ENCODE results near the gene SKP2. TPM values are rescaled to one million over a fixed set of nuclear protein-coding genes. Genes with fewer than 3 reads are reported as not detected.
"Not testable (repeated sequence)": the region's sequence is repeated elsewhere in the genome, so short reads cannot be mapped to it uniquely, and the experiment has no call there.

Gene SKP2
- total RNA-seq, 4 donors from 2014 or later = 12.0 to 20.1 (median 14.7) TPM

DNA sequence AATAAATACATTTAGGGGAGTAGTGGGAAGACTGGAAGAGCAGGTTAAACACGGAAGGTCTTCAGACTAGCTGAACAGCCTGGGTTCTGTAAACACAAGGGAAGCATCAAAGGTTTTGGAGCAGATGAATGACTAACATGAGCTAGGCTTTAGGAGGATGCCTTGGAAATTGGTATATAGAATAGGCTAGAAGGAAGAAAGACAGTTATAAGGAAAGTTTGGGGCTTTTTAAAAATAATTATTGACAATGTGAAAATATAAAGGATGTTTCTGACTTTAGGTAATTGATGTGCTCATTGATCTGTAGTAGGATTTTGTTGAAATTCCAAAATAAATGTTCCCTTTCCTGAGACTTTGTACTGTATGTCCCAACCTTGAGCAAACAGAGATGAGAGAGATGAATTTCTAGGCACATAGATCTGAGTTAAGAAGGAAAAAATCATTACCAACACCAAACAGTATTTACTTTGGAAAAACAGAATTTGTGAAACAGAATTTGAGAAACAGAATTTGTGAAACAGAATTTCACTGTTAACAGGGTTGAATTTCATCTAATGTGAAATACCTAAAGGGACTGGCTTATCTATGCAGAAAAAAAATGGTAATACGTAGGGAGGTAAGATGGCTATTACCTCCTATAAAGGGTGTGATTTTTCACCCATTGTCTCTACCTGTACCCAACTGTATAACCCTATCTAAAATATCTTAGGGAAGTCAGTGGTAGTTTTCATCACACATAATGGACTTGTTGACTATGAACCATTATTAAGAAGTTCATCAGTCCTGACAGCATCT lies 28.8 kb downstream of the SKP2 start:
- peaks cover 0 to 3% (median 0%) of the 10 kb centered on the region in 4 donors for H3K9me3 ChIP-seq
- H3K4me3 ChIP-seq = no peak overlapping the region
- H3K27ac ChIP-seq = no peak overlapping the region
- 89 to 92% methylated on average over 2 of the region's 2 CpGs for WGBS, 2 donors
- H3K4me1 ChIP-seq = no peaks in the 10 kb centered on the region
- no peak for TF ChIP-seq EP300 (IDR thresholded peaks at IDR 0.05)
- TF ChIP-seq, protein P1, sequence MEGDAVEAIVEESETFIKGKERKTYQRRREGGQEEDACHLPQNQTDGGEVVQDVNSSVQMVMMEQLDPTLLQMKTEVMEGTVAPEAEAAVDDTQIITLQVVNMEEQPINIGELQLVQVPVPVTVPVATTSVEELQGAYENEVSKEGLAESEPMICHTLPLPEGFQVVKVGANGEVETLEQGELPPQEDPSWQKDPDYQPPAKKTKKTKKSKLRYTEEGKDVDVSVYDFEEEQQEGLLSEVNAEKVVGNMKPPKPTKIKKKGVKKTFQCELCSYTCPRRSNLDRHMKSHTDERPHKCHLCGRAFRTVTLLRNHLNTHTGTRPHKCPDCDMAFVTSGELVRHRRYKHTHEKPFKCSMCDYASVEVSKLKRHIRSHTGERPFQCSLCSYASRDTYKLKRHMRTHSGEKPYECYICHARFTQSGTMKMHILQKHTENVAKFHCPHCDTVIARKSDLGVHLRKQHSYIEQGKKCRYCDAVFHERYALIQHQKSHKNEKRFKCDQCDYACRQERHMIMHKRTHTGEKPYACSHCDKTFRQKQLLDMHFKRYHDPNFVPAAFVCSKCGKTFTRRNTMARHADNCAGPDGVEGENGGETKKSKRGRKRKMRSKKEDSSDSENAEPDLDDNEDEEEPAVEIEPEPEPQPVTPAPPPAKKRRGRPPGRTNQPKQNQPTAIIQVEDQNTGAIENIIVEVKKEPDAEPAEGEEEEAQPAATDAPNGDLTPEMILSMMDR (IDR thresholded peaks at IDR 0.05) = no peak
- TF ChIP-seq POLR2A (IDR thresholded peaks at IDR 0.05) = no peak
- no peaks in the 10 kb centered on the region for H3K27me3 ChIP-seq
- H3K36me3 ChIP-seq = peaks cover 0 to 77% (median 3%) of the 10 kb centered on the region in 3 donors
- no peak for DNase-seq (ENCODE audit: low spot score in 2 of 2)

DNA sequence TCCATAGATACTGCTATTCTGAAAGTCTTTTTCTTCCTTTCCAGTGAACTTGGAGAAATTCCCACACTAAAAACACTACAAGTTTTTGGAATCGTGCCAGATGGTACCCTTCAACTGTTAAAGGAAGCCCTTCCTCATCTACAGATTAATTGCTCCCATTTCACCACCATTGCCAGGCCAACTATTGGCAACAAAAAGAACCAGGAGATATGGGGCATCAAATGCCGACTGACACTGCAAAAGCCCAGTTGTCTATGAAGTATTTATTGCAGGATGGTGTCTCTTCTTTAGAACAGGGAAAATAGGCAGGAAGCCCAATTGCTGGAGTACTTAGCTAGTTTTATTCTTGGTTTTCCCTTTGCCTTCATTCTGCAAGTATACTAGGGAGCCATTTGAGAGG lies 29.9 kb downstream of the SKP2 start:
- H3K27ac ChIP-seq = no peak overlapping the region
- H3K27me3 ChIP-seq = no peaks in the 10 kb centered on the region
- WGBS, 2 donors = 81 to 85% methylated on average over 2 of the region's 2 CpGs
- H3K4me3 ChIP-seq = no peak overlapping the region
- H3K36me3 ChIP-seq = peaks cover 0 to 83% (median 3%) of the 10 kb centered on the region in 3 donors
- no peak for DNase-seq (ENCODE audit: low spot score in 2 of 2)
- TF ChIP-seq EP300 (IDR thresholded peaks at IDR 0.05) = no peak
- no peaks in the 10 kb centered on the region for H3K4me1 ChIP-seq
- H3K9me3 ChIP-seq = peaks cover 0 to 3% (median 0%) of the 10 kb centered on the region in 4 donors

DNA sequence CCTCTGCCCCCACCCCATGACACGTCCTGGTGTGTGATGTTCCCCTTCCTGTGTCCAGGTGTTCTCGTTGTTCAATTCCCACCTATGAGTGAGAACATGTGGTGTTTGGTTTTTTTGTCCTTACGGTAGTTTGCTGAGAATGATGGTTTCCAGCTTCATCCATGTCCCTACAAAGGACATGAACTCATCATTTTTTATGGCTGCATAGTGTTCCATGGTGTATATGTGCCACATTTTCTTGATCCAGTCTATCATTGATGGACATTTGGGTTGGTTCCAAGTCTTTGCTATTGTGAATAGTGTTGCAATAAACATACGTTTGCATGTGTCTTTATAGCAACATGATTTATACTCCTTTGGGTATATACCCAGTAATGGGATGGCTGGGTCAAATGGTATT lies 32.5 kb downstream of the SKP2 start:
- H3K27me3 ChIP-seq; H3K4me1 ChIP-seq; DNase-seq (ENCODE audit: low spot score in 2 of 2); H3K4me3 ChIP-seq; H3K27ac ChIP-seq: not testable (repeated sequence)
- H3K9me3 ChIP-seq = peaks cover 0 to 18% (median 0%) of the 10 kb centered on the region in 4 donors
- peaks cover 0 to 89% (median 3%) of the 10 kb centered on the region in 3 donors for H3K36me3 ChIP-seq
- WGBS, 2 donors = 75 to 96% methylated on average over 3 to 4 of the region's 4 CpGs

DNA sequence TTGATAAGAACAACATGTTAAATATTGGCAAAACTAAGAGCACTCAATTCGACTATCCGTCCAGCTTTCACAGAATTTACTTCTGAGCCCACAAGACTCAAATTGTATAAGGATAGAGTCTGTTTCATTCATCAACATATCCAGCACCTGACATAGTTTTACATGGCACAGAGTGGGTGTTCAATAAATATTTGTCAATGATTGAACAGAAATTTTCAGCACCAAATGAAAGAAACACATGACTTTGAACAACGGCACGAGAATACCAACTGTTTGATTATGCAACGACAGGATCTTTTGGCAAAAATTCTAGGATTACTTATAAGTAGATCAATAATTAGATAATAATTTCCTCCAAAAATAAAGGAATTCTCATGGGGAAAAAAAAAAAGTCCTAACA lies 41.8 kb downstream of the SKP2 start:
- no peak for DNase-seq (ENCODE audit: low spot score in 2 of 2)
- TF ChIP-seq, protein P1 (IDR thresholded peaks at IDR 0.05) = no peak
- TF ChIP-seq POLR2A (IDR thresholded peaks at IDR 0.05) (no peak), EP300 (IDR thresholded peaks at IDR 0.05) (no peak)
- Histone ChIP-seq H3K27me3 (no peaks in the 10 kb centered on the region), H3K4me1 (no peaks in the 10 kb centered on the region), H3K9me3 (peaks cover 0 to 17% (median 0%) of the 10 kb centered on the region in 4 donors), H3K4me3 (no peak overlapping the region), H3K27ac (no peak overlapping the region), H3K36me3 (peaks cover 4 to 94% (median 11%) of the 10 kb centered on the region in 3 donors)
- WGBS, 2 donors = 94 to 98% methylated on average over 5 of the region's 5 CpGs

DNA sequence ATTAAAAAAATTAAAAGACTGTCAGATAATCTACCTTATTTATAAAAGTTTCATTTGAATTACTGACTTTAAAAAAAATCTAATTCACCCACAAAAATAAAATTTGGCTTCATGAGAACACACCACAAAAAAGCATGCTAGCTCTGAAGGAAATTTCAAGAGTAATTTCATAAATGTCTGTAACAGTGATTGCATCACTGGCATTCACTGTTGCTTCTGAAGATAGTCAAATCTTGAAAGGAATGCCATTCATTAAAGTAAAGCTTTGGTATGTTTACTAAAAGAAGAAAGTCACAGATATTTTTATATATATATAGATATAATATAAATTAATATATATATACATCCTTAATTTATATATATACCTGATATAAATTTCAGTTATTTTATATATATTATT lies 46.4 kb downstream of the SKP2 start:
- H3K9me3 ChIP-seq = no peaks in the 10 kb centered on the region
- H3K27ac ChIP-seq = no peak overlapping the region
- peaks cover 4 to 86% (median 11%) of the 10 kb centered on the region in 3 donors for H3K36me3 ChIP-seq
- DNase-seq (ENCODE audit: low spot score in 2 of 2) = no peak
- no peak for TF ChIP-seq POLR2A (IDR thresholded peaks at IDR 0.05)
- H3K4me1 ChIP-seq = no peaks in the 10 kb centered on the region
- H3K27me3 ChIP-seq = no peaks in the 10 kb centered on the region
- H3K4me3 ChIP-seq = no peak overlapping the region

DNA sequence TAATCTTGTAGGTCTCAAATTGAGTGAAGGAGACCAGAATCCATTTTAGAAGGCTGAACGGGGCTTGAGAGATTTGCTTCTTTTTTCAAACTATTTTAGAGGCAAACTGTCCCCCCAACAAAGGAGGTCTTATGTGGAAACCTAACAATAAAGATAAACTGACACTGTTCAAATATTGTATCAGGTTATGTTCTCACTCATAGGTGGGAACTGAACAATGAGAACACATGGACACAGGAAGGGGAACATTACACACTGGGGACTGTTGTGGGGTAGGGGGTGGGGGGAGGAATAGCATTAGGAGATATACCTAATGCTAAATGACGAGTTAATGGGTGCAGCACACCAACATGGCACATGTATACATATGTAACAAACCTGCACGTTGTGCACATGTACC lies 46.9 kb downstream of the SKP2 start:
- H3K36me3 ChIP-seq = peaks cover 4 to 87% (median 11%) of the 10 kb centered on the region in 3 donors
- H3K4me1 ChIP-seq; H3K27me3 ChIP-seq; H3K9me3 ChIP-seq; DNase-seq (ENCODE audit: low spot score in 2 of 2); H3K27ac ChIP-seq; H3K4me3 ChIP-seq: not testable (repeated sequence)
- WGBS, 2 donors = 79 to 84% methylated on average over 3 of the region's 3 CpGs

DNA sequence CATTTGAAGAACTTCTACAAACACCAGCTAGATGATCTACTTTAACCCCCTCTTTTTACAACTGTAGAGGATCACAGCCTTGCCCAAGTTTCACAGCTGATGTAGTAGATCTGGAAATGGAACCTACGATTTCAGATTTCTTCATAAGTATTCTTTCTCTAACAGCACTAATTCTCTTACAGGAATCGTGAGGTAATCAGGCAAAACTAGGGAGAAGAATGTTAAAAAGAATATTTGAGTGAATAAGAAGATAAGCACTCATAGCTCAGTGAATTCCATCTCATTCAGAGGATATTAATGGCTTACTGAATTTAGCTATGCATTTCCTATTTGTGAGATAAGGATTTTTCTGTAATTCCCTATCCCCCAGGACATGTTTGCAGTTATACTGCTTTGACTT lies 47.7 kb downstream of the SKP2 start:
- Histone ChIP-seq H3K4me1 (no peaks in the 10 kb centered on the region), H3K27me3 (no peaks in the 10 kb centered on the region), H3K27ac (no peak overlapping the region), H3K4me3 (no peak overlapping the region), H3K36me3 (peaks cover 4 to 80% (median 11%) of the 10 kb centered on the region in 3 donors), H3K9me3 (no peaks in the 10 kb centered on the region)
- DNase-seq (ENCODE audit: low spot score in 2 of 2) = no peak
- TF ChIP-seq EP300 (IDR thresholded peaks at IDR 0.05) = no peak
- TF ChIP-seq POLR2A (IDR thresholded peaks at IDR 0.05) = no peak
- TF ChIP-seq, protein P1 (IDR thresholded peaks at IDR 0.05) = no peak
- WGBS, 2 donors = 83% methylated on average over 2 of the region's 2 CpGs
